Kidney tubule cell (primary cell): ENCODE data around the gene CCNT1.
"Not testable (repeated sequence)": the region's sequence is repeated elsewhere in the genome, so short reads cannot be mapped to it uniquely, and the experiment has no call there.

Experiments used
- DNase-seq: peaks from one replicate; pipeline ENCODE4 v3.0.0-alpha.2; 2018; ENCODE audit warnings: low spot score

The CCNT1 gene

GRCh38 chr12:48691826-48692487, 24.6 kb downstream of the CCNT1 start:
- no peak for DNase-seq

GRCh38 chr12:48690990-48691389, 25.5 kb downstream of the CCNT1 start:
- DNase-seq, result peak; percentile 73

GRCh38 chr12:48690436-48690835, 26.1 kb downstream of the CCNT1 start:
- DNase-seq, result no peak

DNA sequence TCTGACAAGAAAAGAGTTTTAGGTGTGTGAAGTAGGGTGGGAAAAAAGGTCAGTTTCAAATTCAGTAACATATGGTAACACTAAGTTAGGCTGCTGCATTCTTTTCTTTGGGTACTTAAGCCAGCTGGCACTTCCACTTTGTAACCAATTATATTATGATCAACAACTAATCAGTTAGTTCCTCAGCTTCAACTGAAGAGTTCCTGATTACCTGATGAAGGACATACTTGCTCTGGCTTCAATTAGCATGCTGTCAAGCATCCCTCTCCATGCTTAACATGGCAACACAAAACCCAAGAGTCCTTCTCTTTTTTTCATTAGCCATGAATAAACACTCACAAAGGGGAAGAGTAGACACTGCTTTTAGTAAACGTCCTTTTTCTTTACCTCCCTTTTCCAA, 27.7 kb downstream of the CCNT1 start:
- no peak for DNase-seq

- DNase-seq, result no peak
These were observed 28.9 kb downstream of the CCNT1 start for GRCh38 chr12:48687592-48687991.

DNA sequence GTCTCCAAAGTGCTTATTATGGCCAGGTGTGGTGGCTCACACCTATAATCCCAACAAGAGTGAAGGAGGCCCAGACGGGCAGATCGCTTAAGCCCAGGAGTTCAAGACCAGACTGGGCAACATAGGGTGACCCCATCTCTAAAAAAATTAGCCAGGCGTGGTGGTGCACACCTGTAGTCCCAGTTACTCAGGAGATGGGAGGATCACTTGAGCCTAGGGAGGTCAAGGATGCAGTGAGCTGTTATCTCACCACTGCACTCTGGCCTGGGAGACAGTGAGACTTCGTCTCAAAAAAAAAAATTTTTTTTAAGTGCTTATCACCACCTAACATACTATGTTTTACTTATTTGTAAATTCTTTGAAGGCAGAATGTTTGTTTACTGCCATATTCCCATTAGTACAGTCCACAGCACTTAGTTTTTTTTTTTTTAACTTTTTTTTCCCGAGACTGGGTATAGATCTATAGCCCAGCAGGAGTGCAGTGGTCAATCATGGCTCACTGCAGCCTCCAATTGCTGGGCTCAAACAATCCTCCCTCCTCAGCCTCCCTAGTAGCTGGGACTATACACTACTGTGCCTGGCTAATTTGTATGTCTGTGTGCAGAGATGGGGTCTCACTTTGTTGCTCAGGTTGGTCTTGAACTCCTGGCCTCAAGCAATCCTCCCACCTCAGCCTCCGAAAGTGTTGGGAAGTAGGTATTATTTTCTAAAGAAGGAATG, 29.7 kb downstream of the CCNT1 start:
- no peak for DNase-seq

GRCh38 chr12:48686037-48686595, 30.4 kb downstream of the CCNT1 start:
- DNase-seq, result no peak

DNA sequence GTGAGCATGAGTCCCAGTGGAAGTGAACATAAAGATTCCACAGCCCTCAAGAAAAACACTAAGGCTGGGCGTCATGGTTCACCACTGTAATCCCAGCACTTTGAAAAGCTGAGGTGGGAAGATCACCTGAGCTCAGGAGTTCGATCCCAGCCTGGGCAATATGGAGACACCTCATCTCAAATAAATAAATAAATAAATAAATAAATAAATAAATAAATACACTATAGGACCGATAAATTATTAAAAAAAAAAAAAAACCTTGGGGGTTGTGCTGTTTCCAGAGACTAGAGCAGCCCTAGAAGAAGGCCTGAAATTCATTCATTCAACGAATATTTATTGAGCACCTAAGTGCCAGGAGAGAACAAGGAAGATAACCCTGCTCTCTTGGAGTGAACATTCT, 33.0 kb downstream of the CCNT1 start:
- no peak for DNase-seq

DNA sequence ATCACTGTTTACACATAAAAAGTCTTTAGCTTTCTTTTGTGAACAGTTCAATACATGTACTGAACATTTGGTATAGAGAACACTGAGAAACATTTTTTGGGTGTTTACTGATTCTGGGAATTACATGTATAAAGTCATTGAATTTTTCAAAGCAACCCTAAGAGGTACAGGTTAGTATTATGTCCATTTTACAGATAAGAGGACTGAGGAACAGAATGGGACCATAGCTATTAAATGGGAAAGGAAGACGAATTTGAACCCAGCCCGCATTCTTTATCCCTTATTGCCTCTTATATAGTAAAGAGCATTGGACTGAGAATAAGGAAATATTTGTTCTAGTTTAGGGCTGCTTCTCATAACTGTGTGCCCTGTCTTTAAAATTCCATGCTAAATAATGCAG, 33.6 kb downstream of the CCNT1 start:
- no peak for DNase-seq

DNA sequence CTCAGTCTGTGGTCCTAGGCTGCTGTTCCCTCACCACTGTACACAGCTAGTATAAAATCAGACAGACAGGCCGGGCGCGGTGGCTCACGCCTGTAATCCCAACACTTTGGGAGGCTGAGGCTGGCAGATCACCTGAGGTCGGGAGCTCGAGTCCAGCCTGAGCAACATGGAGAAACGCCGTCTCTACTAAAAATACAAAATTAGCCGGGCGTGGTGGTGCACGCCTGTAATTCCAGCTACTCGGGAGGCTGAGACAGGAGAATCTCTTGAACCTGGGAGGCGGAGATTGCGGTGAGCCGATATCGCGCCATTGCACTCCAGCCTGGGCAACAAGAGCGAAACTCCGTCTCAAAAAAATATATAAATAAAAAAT, 34.0 kb downstream of the CCNT1 start:
- not testable (repeated sequence) for DNase-seq

DNA sequence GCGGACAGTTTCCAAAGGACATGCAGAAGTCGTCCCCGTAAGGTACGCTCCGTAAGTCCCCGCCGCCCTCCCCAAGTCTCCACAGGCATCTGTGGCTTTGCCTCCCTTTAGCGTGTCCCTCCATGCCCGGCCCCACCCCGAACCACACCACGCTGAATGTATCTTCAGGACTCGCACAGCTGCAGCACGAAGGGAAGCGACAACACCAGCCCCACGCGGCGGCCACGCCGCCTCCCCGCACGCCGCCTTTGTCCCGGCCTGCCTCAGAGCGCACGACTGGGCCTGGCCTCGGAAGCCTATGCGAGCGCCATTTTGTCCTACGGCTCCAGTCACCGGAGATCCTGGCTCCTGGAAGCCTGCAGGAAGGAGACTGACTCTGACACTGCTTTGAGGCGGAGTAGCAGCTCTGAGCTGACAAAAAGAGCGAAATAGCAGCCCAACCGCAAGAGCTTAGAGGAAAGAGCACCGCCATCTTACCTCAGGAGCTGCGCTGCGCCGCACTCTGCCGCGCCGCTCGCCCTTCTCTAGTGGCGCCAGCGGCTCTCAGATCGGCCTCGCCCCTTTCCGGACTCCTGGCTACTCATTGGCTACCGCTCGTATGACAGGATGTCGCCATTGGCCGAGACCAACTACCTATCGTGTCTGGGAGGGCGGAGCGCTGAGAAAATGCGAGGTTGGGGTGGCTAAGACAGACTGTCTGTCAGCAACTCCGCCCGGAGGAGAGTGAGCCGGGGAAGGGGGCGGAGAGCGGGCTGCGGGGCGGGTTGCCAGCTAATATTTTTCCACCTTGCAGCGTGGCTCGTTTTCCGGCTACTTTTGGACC, 34.6 kb downstream of the CCNT1 start, which contains the start of gene KANSL2:
Gene KANSL2 (minus strand): TSS at position 529 of the 823 bp plus-strand sequence. CDS start 606 bp downstream, outside the sequence.
- DNase-seq, result peak; percentile 99

DNA sequence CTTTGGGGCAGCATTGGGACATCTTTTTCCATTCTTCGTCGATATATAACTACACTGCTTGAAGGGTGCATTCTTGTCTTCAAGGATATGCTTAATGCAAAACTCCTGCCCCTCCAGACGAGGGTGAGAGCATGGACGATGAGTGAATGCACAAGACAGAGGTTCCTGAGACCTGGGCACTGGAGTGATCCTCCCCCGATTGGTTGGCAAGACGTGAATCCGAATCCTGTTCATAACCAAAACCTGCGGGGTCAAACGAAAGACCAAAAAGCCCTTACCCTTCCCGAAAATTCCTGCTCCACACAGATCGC, 35.2 kb downstream of the CCNT1 start:
- peak; percentile 45 for DNase-seq

DNA sequence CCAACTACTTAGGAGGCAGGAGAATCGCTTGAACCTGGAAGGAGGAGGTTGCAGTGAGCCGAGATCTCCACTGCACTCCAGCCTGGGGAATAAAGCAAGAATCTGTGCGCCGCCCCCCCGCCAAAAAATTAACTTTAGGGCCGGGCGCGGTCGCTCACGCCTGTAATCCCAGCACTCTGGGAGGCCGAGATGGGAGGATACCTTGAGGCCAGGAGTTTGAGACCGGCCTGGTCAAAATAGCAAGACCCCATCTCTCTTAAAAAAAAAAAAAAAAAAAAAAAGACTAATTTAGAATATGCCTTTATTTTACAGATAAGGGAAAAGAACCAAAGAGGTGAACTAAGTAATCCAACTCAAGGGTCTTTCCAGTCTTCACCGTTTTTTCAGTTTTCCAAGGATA, 35.6 kb downstream of the CCNT1 start:
- no peak for DNase-seq

DNA sequence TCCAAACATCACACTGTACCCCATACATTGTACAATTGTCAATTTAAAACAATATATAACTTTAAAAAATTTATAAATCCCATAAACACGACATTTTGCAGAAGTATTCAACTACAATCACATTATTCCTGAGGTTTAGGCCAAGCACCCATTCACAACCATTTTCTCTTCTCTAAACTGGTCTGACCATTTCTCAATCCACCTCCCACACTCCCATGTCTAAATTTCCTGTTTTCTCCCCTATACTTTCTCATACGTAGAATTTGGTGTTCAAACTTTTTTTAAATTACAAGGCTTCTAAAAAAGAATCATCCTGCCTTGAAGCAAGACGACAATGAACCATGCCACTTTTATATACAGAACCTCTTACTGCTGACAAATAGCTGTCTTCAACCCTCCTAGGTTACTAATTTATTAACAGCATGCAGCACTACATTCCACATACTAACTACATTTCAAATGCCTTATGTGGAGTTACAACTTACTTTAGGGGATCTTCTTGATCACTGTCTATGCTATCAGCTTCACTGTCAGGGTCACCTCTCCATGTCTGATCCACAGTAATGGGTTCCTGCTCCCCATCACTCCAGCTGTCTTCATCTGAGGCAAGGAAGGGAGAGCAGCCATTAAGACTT, 37.8 kb downstream of the CCNT1 start:
- DNase-seq, result no peak

- no peak for DNase-seq
These were observed 45.2 kb downstream of the CCNT1 start for GRCh38 chr12:48671231-48671856.

GRCh38 chr12:48668996-48669395, 47.5 kb downstream of the CCNT1 start:
- no peak for DNase-seq

DNA sequence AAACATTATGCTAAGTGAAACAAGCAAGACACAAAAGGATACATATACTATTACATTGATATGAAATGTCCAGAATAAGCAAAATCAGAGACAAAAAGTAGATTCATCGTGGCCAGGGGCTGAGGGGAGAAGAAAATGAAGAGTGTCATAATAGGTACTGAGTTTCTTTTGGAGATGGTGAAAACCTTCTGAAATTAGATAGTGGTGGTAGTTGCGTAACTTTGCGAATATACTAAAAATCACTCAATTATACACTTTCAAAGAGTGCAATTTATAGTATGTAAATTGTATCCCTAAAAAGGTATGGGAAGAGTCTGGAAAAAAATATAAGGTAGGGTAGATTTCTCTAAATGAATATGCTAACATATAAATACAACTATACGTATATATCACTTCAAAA, 56.6 kb downstream of the CCNT1 start:
- DNase-seq, result no peak

GRCh38 chr12:48651681-48652080, 64.8 kb downstream of the CCNT1 start:
- DNase-seq, result no peak

DNA sequence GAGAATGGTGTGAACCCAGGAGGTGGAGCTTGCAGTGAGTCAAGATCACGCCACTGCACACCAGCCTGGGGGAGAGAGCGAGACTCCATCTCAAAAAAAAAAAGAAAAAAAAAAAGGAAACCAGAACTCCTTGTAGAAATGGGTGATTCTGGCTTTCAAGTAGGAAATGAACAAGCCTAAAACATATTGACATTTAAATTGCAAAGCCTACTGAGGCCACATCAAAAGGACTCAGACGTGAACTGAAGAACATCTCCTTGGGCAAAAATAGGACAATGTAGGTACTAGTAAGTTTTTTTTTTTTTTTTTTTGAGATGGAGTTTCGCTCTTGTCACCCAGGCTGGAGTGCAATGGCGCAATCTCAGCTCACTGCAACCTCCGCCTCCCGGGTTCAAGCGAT, 71.2 kb downstream of the CCNT1 start:
- not testable (repeated sequence) for DNase-seq

GRCh38 chr12:48643011-48643410, 73.5 kb downstream of the CCNT1 start:
- DNase-seq, result no peak

- not testable (repeated sequence) for DNase-seq
These were observed 74.6 kb downstream of the CCNT1 start for GRCh38 chr12:48641752-48642555.
